K562 (cell line): Measurements from ENCODE around the gene FAM234B. TPM values are rescaled to one million over a fixed set of nuclear protein-coding genes. Genes with fewer than 3 reads are reported as not detected.
A peak's percentile ranks its signal among the peaks of the same experiment; 100 is the strongest.

ENCODE experiments used
- ATAC-seq: fragments of 200-7000 bp; cut with Tn5 transposase; 3 replicates; pipeline ENCODE4 v1.9.1; 2020; ENCODE audit warnings: moderate library complexity
- BruUV-seq: library from RNA; stranded (reverse); fragments of 400-500 nt; replicated peaks from 2 replicates; lab custom pipeline; 2021; lab: Mats Ljungman, UMichigan
- CTCF ChIA-PET: fragments of 300-600 bp; formaldehyde crosslinking; extraction: SDS; loops from one replicate; lab custom pipeline; 2021; ENCODE audit warnings: low intra/inter-chr PET ratio; lab: Yijun Ruan, JAX
- POLR2A ChIA-PET: fragments of 300-600, 350-650 bp; sonication (Branson Sonifier 250); formaldehyde crosslinking; extraction: SDS; loops from one replicate; lab custom pipeline; 2021; ENCODE audit warnings: antibody characterized with exemption, inconsistent platforms; lab: Yijun Ruan, JAX
- DNase-seq, 4 experiments: peaks; one replicate each; pipeline versions ENCODE4 v3.0.0 to v3.0.0-alpha.2; 2011 to 2018; ENCODE audit warnings: low spot score in 3 of 4, mixed read lengths in 3 of 4; ENCODE audit errors: extremely low read depth in 1 of 4
- FAIRE-seq: peaks from 2 replicates; lab custom pipeline; 2011; peaks lifted over from hg19 to GRCh38; lab: Jason Lieb, UNC
- H2AFZ ChIP-seq: 2 replicates; pipeline ENCODE4 v1.6.0; 2011; ENCODE audit warnings: low read depth, low read length, control low read depth, inconsistent platforms
- H3K27ac ChIP-seq: fragments of 200-600 bp; 3 replicates; pipeline ENCODE4 v1.8.0; 2011; ENCODE audit warnings: low read depth, mild to moderate bottlenecking, control low read depth, inconsistent platforms, low read length, moderate library complexity, mixed read lengths; ENCODE audit errors: extremely low read depth
- H3K27me3 ChIP-seq, 2 experiments: fragments of 300-600 bp in 1 of 2; 2 replicates in 1 of 2; 3 replicates in 1 of 2; pipeline versions ENCODE4 v1.6.0 to v1.8.0; 2011; ENCODE audit warnings: inconsistent platforms in 2 of 2, low read length in 2 of 2, mild to moderate bottlenecking in 1 of 2, mixed read lengths in 1 of 2, moderate library complexity in 1 of 2; ENCODE audit not compliant: control insufficient read depth in 2 of 2, insufficient read depth in 2 of 2
- H3K36me3 ChIP-seq: fragments of 300-600 bp; 3 replicates; pipeline ENCODE4 v1.8.0; 2011; ENCODE audit warnings: mild to moderate bottlenecking, low read length, inconsistent platforms; ENCODE audit not compliant: control insufficient read depth, insufficient read depth
- H3K4me1 ChIP-seq, 2 experiments: fragments of 200-600 bp in 1 of 2; replicated peaks in 1 of 2; 2 replicates in 1 of 2; 3 replicates in 1 of 2; pipeline versions ENCODE4 v1.5.1 to v1.8.0; 2011; ENCODE audit warnings: inconsistent platforms in 2 of 2, low read length in 2 of 2, mild to moderate bottlenecking in 1 of 2, mixed read lengths in 1 of 2, moderate library complexity in 1 of 2; ENCODE audit not compliant: control insufficient read depth in 2 of 2, insufficient read depth in 2 of 2
- H3K4me2 ChIP-seq: 2 replicates; pipeline ENCODE4 v1.6.1; 2011; ENCODE audit warnings: low read length, control low read depth, inconsistent platforms, mixed read lengths; ENCODE audit not compliant: insufficient read depth
- H3K4me3 ChIP-seq: fragments of 200-600 bp; sonication (generic), shearing (Covaris generic); 2 replicates; pipeline ENCODE4 v1.5.1; 2016; ENCODE audit warnings: control low read depth, inconsistent platforms
- H3K79me2 ChIP-seq: fragments of 200-600 bp; 3 replicates; pipeline ENCODE4 v1.8.0; 2011; ENCODE audit warnings: low read length, inconsistent platforms; ENCODE audit not compliant: control insufficient read depth, insufficient read depth
- H3K9ac ChIP-seq, 2 experiments: 2 replicates each; pipeline versions ENCODE4 v1.6.0 to v1.6.1; 2011; ENCODE audit warnings: low read depth in 2 of 2, low read length in 2 of 2, control low read depth in 1 of 2, inconsistent platforms in 1 of 2, mild to moderate bottlenecking in 1 of 2, mixed read lengths in 1 of 2; ENCODE audit not compliant: insufficient read depth in 1 of 2
- H3K9me1 ChIP-seq: one replicate; pipeline ENCODE4 v1.6.0; 2011; ENCODE audit warnings: inconsistent platforms, mild to moderate bottlenecking, low read length, moderate library complexity; ENCODE audit not compliant: control insufficient read depth, insufficient read depth
- H3K9me3 ChIP-seq: replicated peaks from 2 replicates; pipeline ENCODE4 v1.5.1; 2011; ENCODE audit warnings: low read depth, low read length, inconsistent platforms; ENCODE audit not compliant: control insufficient read depth, insufficient read depth
- H4K20me1 ChIP-seq: replicated peaks from 2 replicates; pipeline ENCODE4 v1.6.1; 2011; ENCODE audit warnings: low read length, inconsistent platforms, mixed read lengths; ENCODE audit not compliant: control insufficient read depth, insufficient read depth
- CREM ChIP-seq: IDR thresholded peaks from 2 replicates; pipeline ENCODE4 v1.6.1; 2014; ENCODE audit warnings: antibody characterized with exemption, low read depth
- HDAC3 ChIP-seq: fragments of 450-650 bp; IDR thresholded peaks from 2 replicates; pipeline ENCODE4 v1.6.1; 2018; ENCODE audit warnings: borderline replicate concordance, mild to moderate bottlenecking, moderate library complexity; ENCODE audit not compliant: partially characterized antibody
- MIER1 ChIP-seq: fragments of 450-650 bp; IDR thresholded peaks from 2 replicates; pipeline ENCODE4 v1.6.1; 2016; ENCODE audit warnings: antibody characterized with exemption, mild to moderate bottlenecking, low read depth
- RBBP5 ChIP-seq: fragments of 200-600 bp; sonication (generic); IDR thresholded peaks from 2 replicates; pipeline ENCODE4 v1.6.1; 2012; ENCODE audit warnings: borderline replicate concordance, mild to moderate bottlenecking, low read length, control low read depth, inconsistent platforms; ENCODE audit not compliant: insufficient read depth, poor library complexity, severe bottlenecking
- RBM22 ChIP-seq: fragments of 200-400 bp; formaldehyde crosslinking; IDR thresholded peaks from 2 replicates; pipeline ENCODE4 v1.6.1; 2018; ENCODE audit warnings: low read length, low read depth; ENCODE audit not compliant: poor library complexity, severe bottlenecking
- ZNF668 ChIP-seq: fragments of 250-450 bp; sonication (Bioruptor Pico); IDR thresholded peaks from 2 replicates; pipeline ENCODE4 v1.8.0; 2022; ENCODE audit warnings: mild to moderate bottlenecking, inconsistent platforms
- WGBS: fragments of 100-300 bp; shearing (Covaris generic); methylation state at CpG from one replicate; pipeline ENCODE4 v1.1.6; 2016; ENCODE audit warnings: low coverage, mixed read lengths; ENCODE audit not compliant: insufficient coverage; ENCODE audit errors: missing lambda C conversion rate; 5-methylcytosine and 5-hydroxymethylcytosine counted together
- in situ Hi-C: fragments of 300-500 bp; cut with MboI; formaldehyde crosslinking; loops from 4 replicates; pipeline ENCODE4 v1.15.0; 2018; ENCODE audit warnings: inconsistent platforms, mixed read lengths
- intact Hi-C: fragments of 100-400 bp; cut with micrococcal nuclease; formaldehyde crosslinking; loops from 2 replicates; pipeline ENCODE4 v1.14.2; 2022
- polyA plus RNA-seq, 8 experiments: library from polyadenylated mRNA; depleted of rRNA in 4 of 8; stranded (reverse) in 5 of 8; unstranded in 3 of 8; fragments of >200 nt; fragmentation: Nextera tagmentation in 2 of 8; fragmentation: Illumina TruSeq in 1 of 8; extraction: Ambion mirVana in 2 of 8; extraction: Trizol in 1 of 8; gene quantifications; 2 replicates each; pipeline versions ENCODE4 v1.2.1 to v1.2.3, GENCODE V29; 2011 to 2014; ENCODE audit warnings: inconsistent platforms in 1 of 8, missing spikeins in 1 of 8
- total RNA-seq, 7 experiments: library from RNA; depleted of rRNA in 6 of 7; stranded (reverse); fragments of >200 nt in 6 of 7; fragmentation: Illumina TruSeq in 2 of 7; extraction: Trizol in 2 of 7; gene quantifications; 2 replicates each; pipeline versions ENCODE4 v1.2.1 to v1.2.3, GENCODE V29; 2011 to 2021; ENCODE audit warnings: low replicate concordance in 1 of 7
- TF ChIP-seq, protein P1 (sequence below): fragments of 450-650 bp; IDR thresholded peaks from 2 replicates; pipeline ENCODE4 v1.6.1; 2016
- TF ChIP-seq, protein P2 (sequence below): fragments of 150-350 bp; IDR thresholded peaks from 2 replicates; pipeline ENCODE4 v1.6.1; 2014; ENCODE audit warnings: low read depth, mild to moderate bottlenecking, low read length, borderline replicate concordance
- TF ChIP-seq, protein P3 (sequence below): fragments of 250-450 bp; sonication (Bioruptor Pico); IDR thresholded peaks from 2 replicates; pipeline ENCODE4 v1.4.0; 2020; ENCODE audit warnings: mild to moderate bottlenecking, moderate library complexity

FAM234B gene
- total and polyA plus RNA-seq, 9 of the 15 experiments (the other 6 are each of a cell fraction or from before 2014, with no cell fraction given) = 1.00 to 4.3 (median 2.0) TPM

DNA sequence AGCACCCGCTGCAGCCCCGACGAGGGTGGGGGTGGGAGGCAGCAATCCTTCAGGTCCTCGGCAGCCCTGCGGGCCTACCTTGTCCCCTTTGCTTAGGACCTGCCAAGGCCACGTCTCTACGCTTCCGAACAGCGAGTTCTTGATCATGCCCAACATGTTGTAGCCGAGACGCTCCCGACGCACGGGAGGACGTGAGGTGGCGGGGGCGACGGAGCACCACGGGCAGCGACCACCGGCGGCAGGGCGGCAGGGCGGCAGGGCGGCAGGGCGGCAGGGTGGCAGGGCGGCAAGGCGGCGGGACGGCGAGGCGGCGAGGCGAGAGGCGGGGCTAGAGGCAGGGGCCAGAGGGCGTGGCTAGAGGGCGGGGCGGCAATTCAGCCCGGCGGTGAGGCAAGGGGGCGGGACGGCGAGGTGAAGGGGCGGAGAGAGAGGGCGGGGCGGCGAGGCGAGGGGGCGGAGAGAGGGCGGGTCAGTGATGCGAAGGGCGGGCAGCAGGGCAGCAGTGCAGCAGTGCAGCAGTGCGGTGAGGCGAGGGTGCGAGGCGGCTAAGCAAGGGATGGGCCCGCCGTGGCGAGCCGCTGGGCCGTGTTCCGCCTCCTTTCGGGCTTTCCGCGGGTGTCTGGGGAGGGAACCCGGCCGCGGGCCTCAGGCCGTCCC lies 44.1 kb upstream of the FAM234B start, which contains the start of gene HEBP1:
Gene HEBP1 (minus strand): TSS at position 307 of the 657 bp plus-strand sequence. CDS start 151 bp downstream, at position 156.
- Histone ChIP-seq H3K4me1 (peaks cover 6 to 22% of the 10 kb centered on the region in 2 experiments; a peak in 4 of 5 replicates), H2AFZ (peak within 1 kb of the TSS; percentile 87), H3K9ac (peak within 1 kb of the TSS; percentile 44 to 98; a peak in 3 of 4 replicates), H3K9me3 (no peaks in the 10 kb centered on the region), H3K4me2 (peak within 1 kb of the TSS; percentile 91), H3K79me2 (no peaks in the 10 kb centered on the region), H4K20me1 (0 out of 2 replicates have a peak, but pooled peaks cover 5% of the 10 kb centered on the region), H3K27me3 (no peaks in the 10 kb centered on the region), H3K36me3 (no peaks in the 10 kb centered on the region), H3K4me3 (peak within 1 kb of the TSS; percentile 59), H3K27ac (0 out of 3 replicates have a peak within 1 kb of the TSS, but pooled peaks have one; percentile 36), H3K9me1 (no peaks in the 10 kb centered on the region)
- ChIA-PET CTCF (no interaction called here), POLR2A (no interaction called here)
- no TSS peak for BruUV-seq
- FAIRE-seq = no peak
- in situ Hi-C loops = loop anchor here (25.0 kb wide), 1 partner anchor 212 kb away; no protein-coding TSS in a partner anchor
- intact Hi-C loops = no loop called here
- DNase-seq = peak; percentile 82 to 97 (median 96)
- 2% methylated on average over 10 of the region's 69 CpGs for WGBS
- peak; percentile 98 for ATAC-seq
- TF ChIP-seq HDAC3 (no peak), MIER1 (no peak), RBM22 (no peak), RBBP5 (peak; percentile 32), CREM (no peak), ZNF668 (CRISPR knock-in tag) (no peak)
- TF ChIP-seq, protein P1, sequence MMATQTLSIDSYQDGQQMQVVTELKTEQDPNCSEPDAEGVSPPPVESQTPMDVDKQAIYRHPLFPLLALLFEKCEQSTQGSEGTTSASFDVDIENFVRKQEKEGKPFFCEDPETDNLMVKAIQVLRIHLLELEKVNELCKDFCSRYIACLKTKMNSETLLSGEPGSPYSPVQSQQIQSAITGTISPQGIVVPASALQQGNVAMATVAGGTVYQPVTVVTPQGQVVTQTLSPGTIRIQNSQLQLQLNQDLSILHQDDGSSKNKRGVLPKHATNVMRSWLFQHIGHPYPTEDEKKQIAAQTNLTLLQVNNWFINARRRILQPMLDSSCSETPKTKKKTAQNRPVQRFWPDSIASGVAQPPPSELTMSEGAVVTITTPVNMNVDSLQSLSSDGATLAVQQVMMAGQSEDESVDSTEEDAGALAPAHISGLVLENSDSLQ = no peak
- TF ChIP-seq, protein P2, sequence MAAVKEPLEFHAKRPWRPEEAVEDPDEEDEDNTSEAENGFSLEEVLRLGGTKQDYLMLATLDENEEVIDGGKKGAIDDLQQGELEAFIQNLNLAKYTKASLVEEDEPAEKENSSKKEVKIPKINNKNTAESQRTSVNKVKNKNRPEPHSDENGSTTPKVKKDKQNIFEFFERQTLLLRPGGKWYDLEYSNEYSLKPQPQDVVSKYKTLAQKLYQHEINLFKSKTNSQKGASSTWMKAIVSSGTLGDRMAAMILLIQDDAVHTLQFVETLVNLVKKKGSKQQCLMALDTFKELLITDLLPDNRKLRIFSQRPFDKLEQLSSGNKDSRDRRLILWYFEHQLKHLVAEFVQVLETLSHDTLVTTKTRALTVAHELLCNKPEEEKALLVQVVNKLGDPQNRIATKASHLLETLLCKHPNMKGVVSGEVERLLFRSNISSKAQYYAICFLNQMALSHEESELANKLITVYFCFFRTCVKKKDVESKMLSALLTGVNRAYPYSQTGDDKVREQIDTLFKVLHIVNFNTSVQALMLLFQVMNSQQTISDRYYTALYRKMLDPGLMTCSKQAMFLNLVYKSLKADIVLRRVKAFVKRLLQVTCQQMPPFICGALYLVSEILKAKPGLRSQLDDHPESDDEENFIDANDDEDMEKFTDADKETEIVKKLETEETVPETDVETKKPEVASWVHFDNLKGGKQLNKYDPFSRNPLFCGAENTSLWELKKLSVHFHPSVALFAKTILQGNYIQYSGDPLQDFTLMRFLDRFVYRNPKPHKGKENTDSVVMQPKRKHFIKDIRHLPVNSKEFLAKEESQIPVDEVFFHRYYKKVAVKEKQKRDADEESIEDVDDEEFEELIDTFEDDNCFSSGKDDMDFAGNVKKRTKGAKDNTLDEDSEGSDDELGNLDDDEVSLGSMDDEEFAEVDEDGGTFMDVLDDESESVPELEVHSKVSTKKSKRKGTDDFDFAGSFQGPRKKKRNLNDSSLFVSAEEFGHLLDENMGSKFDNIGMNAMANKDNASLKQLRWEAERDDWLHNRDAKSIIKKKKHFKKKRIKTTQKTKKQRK = no peak
- TF ChIP-seq, protein P3, sequence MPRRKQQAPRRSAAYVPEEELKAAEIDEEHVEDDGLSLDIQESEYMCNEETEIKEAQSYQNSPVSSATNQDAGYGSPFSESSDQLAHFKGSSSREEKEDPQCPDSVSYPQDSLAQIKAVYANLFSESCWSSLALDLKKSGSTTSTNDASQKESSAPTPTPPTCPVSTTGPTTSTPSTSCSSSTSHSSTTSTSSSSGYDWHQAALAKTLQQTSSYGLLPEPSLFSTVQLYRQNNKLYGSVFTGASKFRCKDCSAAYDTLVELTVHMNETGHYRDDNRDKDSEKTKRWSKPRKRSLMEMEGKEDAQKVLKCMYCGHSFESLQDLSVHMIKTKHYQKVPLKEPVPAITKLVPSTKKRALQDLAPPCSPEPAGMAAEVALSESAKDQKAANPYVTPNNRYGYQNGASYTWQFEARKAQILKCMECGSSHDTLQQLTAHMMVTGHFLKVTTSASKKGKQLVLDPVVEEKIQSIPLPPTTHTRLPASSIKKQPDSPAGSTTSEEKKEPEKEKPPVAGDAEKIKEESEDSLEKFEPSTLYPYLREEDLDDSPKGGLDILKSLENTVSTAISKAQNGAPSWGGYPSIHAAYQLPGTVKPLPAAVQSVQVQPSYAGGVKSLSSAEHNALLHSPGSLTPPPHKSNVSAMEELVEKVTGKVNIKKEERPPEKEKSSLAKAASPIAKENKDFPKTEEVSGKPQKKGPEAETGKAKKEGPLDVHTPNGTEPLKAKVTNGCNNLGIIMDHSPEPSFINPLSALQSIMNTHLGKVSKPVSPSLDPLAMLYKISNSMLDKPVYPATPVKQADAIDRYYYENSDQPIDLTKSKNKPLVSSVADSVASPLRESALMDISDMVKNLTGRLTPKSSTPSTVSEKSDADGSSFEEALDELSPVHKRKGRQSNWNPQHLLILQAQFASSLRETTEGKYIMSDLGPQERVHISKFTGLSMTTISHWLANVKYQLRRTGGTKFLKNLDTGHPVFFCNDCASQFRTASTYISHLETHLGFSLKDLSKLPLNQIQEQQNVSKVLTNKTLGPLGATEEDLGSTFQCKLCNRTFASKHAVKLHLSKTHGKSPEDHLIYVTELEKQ (CRISPR knock-in tag) = no peak
